Activated naive CD8-positive, alpha-beta T cell treated with anti-CD3 and anti-CD28 coated beads, Interleukin-2, amount 50 U/mL, for 16 hours (primary cell): ENCODE results near the gene SSX2IP.

ENCODE experiments used
- DNase-seq: peaks from one replicate; pipeline ENCODE4 v3.0.0-alpha.2; 2020; ENCODE audit warnings: low read depth, low spot score

The SSX2IP gene

GRCh38 chr1:84711121-84711520 lies 20.9 kb upstream of the SSX2IP start:
- DNase-seq: no peak

GRCh38 chr1:84709131-84709530 lies 18.9 kb upstream of the SSX2IP start:
- no peak for DNase-seq

- DNase-seq: no peak
These were observed 17.8 kb upstream of the SSX2IP start for GRCh38 chr1:84708031-84708430.

GRCh38 chr1:84705513-84705912 lies 15.3 kb upstream of the SSX2IP start:
- DNase-seq: no peak

- no peak for DNase-seq
These were observed 14.7 kb upstream of the SSX2IP start for GRCh38 chr1:84704872-84705417.

- DNase-seq: no peak
These were observed 13.2 kb upstream of the SSX2IP start for GRCh38 chr1:84703431-84703830.

- no peak for DNase-seq
These were observed 11.9 kb upstream of the SSX2IP start for GRCh38 chr1:84702143-84702542.

- DNase-seq: no peak
These were observed 11.1 kb upstream of the SSX2IP start for GRCh38 chr1:84701376-84701775.

GRCh38 chr1:84700070-84700469 lies 9.8 kb upstream of the SSX2IP start:
- no peak for DNase-seq

GRCh38 chr1:84698151-84699110 lies 8.2 kb upstream of the SSX2IP start:
- no peak for DNase-seq

GRCh38 chr1:84693785-84694184 lies 3.5 kb upstream of the SSX2IP start:
- no peak for DNase-seq

GRCh38 chr1:84693005-84693404 lies 2.7 kb upstream of the SSX2IP start:
- no peak for DNase-seq

- DNase-seq: no peak
These were observed 2.1 kb upstream of the SSX2IP start for GRCh38 chr1:84692391-84692790.

- DNase-seq: no peak
These were observed 992 bp upstream of the SSX2IP start for GRCh38 chr1:84691122-84691783.

GRCh38 chr1:84689514-84690396 lies 506 bp downstream of the SSX2IP start:
- peak; percentile 4 for DNase-seq

GRCh38 chr1:84688463-84689061 lies 1.7 kb downstream of the SSX2IP start:
- DNase-seq: no peak

- no peak for DNase-seq
These were observed 2.4 kb downstream of the SSX2IP start for GRCh38 chr1:84687714-84688462.

GRCh38 chr1:84686223-84686622 lies 4.0 kb downstream of the SSX2IP start:
- no peak for DNase-seq

- no peak for DNase-seq
These were observed 6.8 kb downstream of the SSX2IP start for GRCh38 chr1:84683508-84683907.

GRCh38 chr1:84682047-84682446 lies 8.2 kb downstream of the SSX2IP start:
- no peak for DNase-seq
